Renal cortical epithelial cell (primary cell): Measurements from ENCODE around the gene TXNRD3. TPM values are rescaled to one million over a fixed set of nuclear protein-coding genes. Genes with fewer than 3 reads are reported as not detected.
"Not testable (repeated sequence)": the region's sequence is repeated elsewhere in the genome, so short reads cannot be mapped to it uniquely, and the experiment has no call there.

Experiments used
- DNase-seq: peaks from one replicate; pipeline ENCODE4 v3.0.0-alpha.2; 2011; ENCODE audit warnings: low read depth
- total RNA-seq: library from RNA; depleted of rRNA; stranded (reverse); fragments of >200 nt; gene quantifications from 2 replicates; pipeline ENCODE4 v1.2.3, GENCODE V29; 2014

Gene TXNRD3
- total RNA-seq, 1 donor from 2014 or later, result 9.5 TPM

GRCh38 chr3:126595479-126595878 lies 59.4 kb downstream of the TXNRD3 start:
- not testable (repeated sequence) for DNase-seq

DNA sequence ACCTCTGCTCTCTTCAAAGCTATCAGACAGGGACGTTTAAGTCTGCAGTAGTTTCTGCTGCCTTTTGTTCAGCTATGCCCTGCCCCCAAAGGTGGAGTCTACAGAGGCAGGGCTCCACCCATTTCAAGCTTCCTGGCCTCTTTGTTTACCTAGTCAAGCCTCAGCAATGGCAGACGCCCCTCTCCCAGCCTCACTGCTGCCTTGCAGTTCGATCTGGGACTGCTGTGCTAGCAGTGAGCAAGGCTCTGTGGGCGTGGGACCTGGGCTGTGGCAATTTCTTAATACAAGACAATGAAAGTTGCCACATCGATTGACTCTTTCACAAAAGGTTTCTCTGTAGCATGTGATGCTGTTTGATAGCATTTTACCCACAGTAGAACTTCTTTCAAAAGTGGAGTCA lies 63.4 kb downstream of the TXNRD3 start:
- peak; percentile 18 for DNase-seq

DNA sequence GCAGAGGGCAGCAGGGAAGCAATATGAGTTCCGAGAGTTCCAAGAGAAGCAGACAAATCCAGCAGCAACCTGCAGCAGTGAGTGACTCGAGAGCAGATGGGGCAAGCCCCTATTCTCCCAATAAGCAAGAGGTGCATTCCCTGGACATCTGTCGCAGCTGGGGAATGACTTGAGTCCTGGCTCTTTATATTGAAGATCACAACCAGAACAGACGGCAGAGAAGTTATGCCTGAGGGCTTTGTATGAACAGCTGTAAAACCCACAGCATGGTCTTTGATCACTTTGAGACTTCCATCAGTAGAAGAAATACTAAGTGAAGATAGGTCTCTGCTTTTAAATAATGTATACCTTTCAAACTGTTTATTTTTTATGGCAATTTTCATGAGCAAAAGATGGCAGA lies 72.6 kb downstream of the TXNRD3 start:
- DNase-seq, result no peak

- no peak for DNase-seq
Measured at GRCh38 chr3:126581569-126581968, 73.4 kb downstream of the TXNRD3 start.

DNA sequence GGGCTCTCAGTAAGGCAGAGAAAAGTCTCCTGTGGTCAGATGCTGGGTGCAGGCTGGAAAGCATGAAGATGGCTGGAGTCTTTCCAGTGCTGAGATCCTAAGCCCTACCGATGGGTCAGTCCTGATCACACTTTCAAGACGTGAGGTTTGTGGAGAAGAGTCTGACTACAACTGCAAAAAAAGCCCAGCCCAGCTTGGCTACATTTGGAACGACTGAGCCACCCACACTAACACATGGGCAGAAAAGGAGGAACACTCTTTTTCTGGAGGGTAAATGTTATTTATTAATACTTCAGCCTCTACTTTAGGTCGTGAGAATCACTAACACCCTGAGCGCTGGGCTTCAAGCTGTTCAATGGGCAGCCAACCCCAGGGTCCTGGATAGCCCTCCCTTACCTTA lies 74.2 kb downstream of the TXNRD3 start:
- no peak for DNase-seq

- DNase-seq, result no peak
Measured at GRCh38 chr3:126578702-126579101, 76.2 kb downstream of the TXNRD3 start.

GRCh38 chr3:126577261-126577660 lies 77.7 kb downstream of the TXNRD3 start:
- no peak for DNase-seq

DNA sequence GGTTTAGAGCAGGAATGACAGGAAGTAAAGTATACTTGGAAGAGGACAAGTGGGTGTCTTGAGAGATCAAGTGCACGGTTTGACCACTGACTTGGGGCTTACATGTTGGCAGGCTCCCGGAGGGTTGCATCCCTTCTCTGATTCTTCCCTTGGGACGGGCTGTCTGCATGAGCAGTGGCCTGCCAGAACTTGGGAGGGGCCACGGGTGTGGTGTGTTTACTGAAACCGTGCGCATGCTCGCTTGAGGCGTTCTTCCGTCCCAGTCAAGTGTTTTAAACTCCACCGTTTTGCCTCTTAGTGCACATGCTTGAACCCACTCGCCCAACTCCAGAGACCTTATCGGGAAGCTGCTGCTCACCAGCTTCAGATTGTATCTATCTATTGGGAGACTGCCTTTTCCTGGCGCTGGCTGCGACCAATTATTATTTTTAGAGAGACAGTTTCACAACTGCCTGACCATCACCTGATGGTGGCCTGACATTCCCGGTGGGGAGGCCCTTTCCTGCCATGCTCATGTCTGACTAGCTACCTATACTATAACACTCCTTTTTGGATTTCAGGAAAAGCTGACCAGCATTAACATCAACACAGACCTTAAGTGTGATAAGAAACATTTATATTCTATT lies 81.3 kb downstream of the TXNRD3 start:
- DNase-seq, result no peak

GRCh38 chr3:126571078-126571477 lies 83.8 kb downstream of the TXNRD3 start:
- no peak for DNase-seq

DNA sequence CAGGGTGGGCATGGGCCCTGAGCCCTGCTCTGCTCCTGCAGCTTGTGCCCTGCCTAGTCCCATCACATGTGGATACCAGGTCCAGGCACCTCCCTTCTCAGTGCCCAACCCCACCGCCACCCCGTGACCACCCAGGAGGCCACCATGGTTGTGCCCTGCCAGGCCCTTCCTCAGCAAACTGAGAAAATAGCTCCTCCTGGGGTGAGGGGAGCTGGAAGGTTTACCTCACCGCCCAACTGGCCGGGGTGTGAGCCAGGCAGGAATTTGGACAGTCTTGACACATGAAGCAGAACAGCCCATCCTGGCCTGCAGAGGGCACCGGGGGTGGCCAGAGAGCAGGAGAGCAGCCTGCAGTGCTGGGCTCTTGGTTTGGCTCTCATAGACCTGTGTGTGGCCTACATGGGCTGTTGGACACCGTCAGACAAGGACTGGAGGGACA lies 84.8 kb downstream of the TXNRD3 start:
- no peak for DNase-seq

GRCh38 chr3:126569390-126569975 lies 85.4 kb downstream of the TXNRD3 start:
- no peak for DNase-seq

DNA sequence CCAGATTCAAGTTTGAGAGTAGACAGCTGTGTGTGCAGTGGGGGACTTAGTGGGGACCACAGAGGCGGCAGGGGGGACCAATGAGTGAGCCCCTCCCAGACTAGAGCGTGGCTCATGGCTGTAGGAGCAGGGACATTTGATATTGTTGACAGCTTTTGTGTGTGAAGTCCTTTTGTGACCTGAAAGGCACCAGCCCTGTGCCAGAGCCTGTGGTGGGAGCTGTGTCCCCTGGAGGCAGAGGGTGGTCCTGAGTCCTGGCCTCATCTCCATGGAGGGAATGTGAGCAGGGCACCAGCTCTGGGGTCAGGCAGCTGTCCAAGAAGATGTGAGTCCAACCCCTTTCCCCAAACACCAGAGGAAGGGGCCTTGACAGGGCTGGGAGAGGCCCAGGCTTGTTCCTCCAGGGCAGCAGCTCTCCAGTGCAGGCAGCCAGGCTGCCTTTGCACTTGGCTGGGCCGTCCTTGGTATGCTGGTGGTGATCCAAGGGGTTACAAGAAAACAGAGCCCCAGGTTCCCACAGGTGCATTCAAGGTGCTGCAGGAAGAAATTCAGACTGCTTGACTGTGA lies 86.1 kb downstream of the TXNRD3 start:
- DNase-seq, result no peak

- DNase-seq, result peak; percentile 8
Measured at GRCh38 chr3:126567696-126568438, 87.1 kb downstream of the TXNRD3 start.

DNA sequence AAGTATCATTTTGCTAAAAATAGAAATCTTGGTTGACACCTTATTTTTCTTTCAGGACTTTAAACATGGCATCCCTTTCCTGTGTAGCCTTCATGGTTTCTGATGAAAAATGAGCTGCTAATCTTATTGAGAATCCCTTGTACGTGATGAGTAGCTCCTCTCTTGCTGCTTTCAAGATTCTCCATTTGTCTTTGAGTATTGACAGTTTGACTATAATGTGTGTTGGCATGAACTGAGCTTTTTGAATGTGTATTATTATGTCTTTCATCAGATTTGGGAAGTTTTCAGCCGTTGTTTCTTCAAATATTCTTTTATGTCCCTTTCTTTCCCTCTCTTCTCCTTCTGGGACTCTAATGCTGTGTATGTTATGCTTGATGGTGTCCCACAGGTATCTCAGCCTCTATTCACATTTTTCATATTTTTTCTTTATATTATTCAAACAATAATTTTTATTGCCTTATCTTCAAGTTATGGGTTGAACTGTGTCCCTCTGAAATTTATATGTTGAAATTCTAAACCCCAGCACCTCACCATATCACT lies 92.1 kb downstream of the TXNRD3 start:
- no peak for DNase-seq

DNA sequence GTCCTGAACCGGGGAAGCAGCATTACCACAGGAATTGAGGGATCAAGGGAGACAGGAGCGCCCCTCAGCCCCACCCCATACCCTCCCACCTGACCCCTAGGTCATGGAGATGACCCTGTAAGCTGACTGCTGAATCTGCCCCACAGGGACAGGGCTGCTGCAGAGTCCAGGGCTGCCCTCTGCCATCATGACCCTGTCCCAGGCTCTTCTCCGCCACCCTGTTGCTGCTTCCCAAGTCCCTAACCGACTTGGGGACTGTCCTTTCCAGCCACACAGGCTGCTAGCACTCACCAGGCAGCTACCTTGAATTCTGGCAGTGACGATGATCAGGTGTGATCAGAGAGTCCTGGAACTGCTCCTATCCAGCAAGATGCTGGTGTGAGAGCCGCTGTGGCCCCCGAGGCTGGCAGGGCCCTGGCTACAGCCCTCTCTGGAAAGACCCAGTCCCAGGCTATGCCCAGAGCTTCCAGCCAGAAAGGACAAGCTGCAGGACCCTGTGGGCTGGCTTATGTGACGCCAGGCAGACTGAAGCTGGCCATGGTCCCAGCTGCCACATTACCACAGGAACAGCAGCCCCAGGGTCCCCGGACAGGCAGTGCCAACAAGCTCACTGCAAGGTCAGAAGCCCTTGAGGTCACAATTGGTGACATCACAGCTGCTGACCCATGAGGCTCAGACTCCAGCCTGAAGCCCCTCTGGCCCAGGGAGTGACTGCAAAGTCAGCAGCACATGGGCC lies 96.4 kb downstream of the TXNRD3 start, which contains the start of gene C3orf22:
C3orf22 (minus strand) TSS at position 597 of the 736 bp plus-strand sequence. CDS start 5,542 bp downstream, outside the sequence.
- no peak for DNase-seq

- DNase-seq, result no peak
Measured at GRCh38 chr3:126557761-126558160, 97.2 kb downstream of the TXNRD3 start.

DNA sequence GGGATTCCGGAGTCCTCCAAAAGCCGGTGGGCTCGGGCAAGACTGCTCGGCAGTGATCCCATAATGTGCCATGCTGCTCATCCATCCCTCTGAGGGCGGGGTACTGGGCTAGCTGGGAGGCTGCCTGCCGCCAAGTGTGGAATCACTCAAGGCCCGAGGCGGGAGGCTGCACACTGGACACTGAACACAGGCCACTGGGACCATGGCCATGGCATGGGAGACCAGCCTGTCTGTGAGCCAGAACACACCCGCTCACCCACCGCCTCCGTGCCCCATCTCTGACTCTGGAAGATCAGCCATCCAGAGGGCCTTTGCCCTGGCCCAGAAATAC lies 97.5 kb downstream of the TXNRD3 start:
- DNase-seq, result no peak

Other genes with a start within 250 kb of the TXNRD3 start
- 15.5 and 29.5 TPM in 2 replicates for gene ZXDC, start 179.2 kb downstream of the TXNRD3 start, total RNA-seq
- gene UROC1, start 137.4 kb downstream of the TXNRD3 start, total RNA-seq, result not detected in 2 replicates
- 0.10 TPM in 1 of 2 replicates, not detected in the other for gene CHST13, start 131.0 kb downstream of the TXNRD3 start, total RNA-seq
- not detected in 2 replicates for gene C3orf22, start 96.2 kb downstream of the TXNRD3 start, total RNA-seq
- 8.3 and 12.6 TPM in 2 replicates for gene CHCHD6, start 49.1 kb upstream of the TXNRD3 start, total RNA-seq